Measurements from ENCODE around the gene ST6GALNAC6. TPM values are rescaled to one million over a fixed set of nuclear protein-coding genes. Genes with fewer than 3 reads are reported as not detected.

ST6GALNAC6 gene
- total and polyA plus RNA-seq, 2 donors (not counting 1 experiment from before 2014, with no cell fraction given), result 68.0 to 126 TPM

DNA sequence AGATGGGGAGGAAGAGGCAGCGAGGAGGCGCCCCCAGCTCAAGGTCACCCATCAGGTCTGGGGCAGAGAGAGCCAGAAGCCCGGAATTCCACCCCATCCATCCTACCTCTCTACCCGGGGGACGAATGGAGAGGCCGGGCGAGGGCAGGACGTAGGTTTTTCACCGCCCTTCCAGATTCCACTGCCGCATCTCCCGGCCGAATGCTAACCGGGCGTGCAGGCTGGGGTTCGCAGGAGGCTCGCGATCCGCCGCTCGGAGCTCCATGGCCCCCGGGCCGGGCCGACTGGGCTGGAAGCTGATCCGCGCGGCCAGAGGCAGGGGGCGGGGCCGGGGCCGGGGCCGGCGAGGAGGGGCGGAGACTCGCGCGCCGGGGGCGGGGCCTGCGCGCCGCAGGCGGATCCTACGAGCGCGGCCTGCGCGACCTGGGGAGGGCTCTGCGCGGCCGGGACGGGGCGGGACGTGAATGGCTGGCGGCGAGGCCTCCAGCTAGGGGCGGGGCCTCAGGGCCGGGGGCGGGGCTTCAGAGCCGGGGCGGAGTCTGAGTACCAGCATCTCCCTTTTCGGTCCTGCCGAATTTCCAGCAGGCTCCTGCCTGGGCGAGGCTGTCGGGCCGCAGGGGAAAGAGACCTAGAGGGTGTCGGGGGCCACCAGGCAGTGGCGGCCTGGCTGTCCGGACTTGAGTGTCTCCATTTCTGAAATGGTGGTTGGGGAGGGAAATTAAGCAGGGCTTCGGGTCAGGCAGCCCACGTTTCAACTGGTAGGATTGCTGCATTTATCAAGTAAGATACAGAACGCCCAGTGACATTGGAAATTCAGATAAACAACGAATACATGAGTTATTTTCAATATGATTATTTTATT, 17.5 kb upstream of the ST6GALNAC6 start, which contains the start of gene ST6GALNAC4:
ST6GALNAC4 (minus strand) TSS at position 322 of the 862 bp plus-strand sequence. CDS start 622 bp downstream, outside the sequence.
- Histone ChIP-seq H4K20me1 (ENCODE audit: control insufficient read depth, insufficient read depth, low read length, poor library complexity, severe bottlenecking) (no peaks in the 10 kb centered on the region), H3K27me3 (replicated peaks in 1 of 4; ENCODE audit: control extremely low read depth in 1 of 4, control insufficient read depth in 3 of 4, insufficient read depth in 4 of 4, low read length in 3 of 4) (peaks cover 0 to 2% (median 0%) of the 10 kb centered on the region in 4 experiments), H3K4me2 (replicated peaks; ENCODE audit: low read depth, low read length, poor library complexity, severe bottlenecking) (peak within 1 kb of the TSS; percentile 100), H3K4me3 (ENCODE audit: control extremely low read depth in 1 of 5, extremely low read depth in 1 of 5, insufficient read depth in 1 of 5, low read depth in 2 of 5, low read length in 4 of 5) (peak within 1 kb of the TSS; percentile 71 to 99 (median 79)), H3K79me2 (ENCODE audit: control insufficient read depth, insufficient read depth, low read length) (peaks cover 70% of the 10 kb centered on the region), H3K9ac (ENCODE audit: low read length) (peak within 1 kb of the TSS; percentile 97), H3K27ac (ENCODE audit: low read length in 2 of 2) (peak within 1 kb of the TSS; percentile 89 to 91), H3K4me1 (ENCODE audit: control insufficient read depth in 2 of 2, insufficient read depth in 2 of 2, low read length in 2 of 2) (peaks cover 44 to 77% of the 10 kb centered on the region in 2 donors), H3K9me3 (ENCODE audit: control extremely low read depth in 1 of 3, control insufficient read depth in 2 of 3, insufficient read depth in 1 of 3, low read length in 2 of 3) (no peaks in the 10 kb centered on the region), H3K36me3 (replicated peaks in 1 of 2; ENCODE audit: control extremely low read depth in 1 of 2, control insufficient read depth in 1 of 2, extremely low read depth in 1 of 2, insufficient read depth in 2 of 2, low read length in 1 of 2) (peaks cover 0 to 23% of the 10 kb centered on the region in 2 experiments), H2AFZ (ENCODE audit: insufficient read depth, low read depth, low read length, poor library complexity, severe bottlenecking) (peak within 1 kb of the TSS; percentile 68)
- H3K9me3 Mint-ChIP-seq (ENCODE audit: insufficient read depth), result no peaks in the 10 kb centered on the region
- CTCF ChIA-PET, result interaction anchor here (0.6 to 17.3 kb wide), 13 partner anchors 12 to 182 kb away, joined by 3 to 237 read pairs (median 5); partner anchors contain the start of genes CDK9, SH2D3C and TOR2A
- intact Hi-C loops (cut with micrococcal nuclease), result loop anchor here (1.0 to 5.0 kb wide), 11 partner anchors 11 to 692 kb away; partner anchors contain the start of genes FPGS, PIP5KL1, ST6GALNAC6 and STXBP1
- 1% methylated on average over 67 of the region's 71 CpGs for WGBS (ENCODE audit: insufficient coverage)
- peak within 1 kb of the TSS; percentile 94 for H3K4me3 Mint-ChIP-seq
- peaks cover 68% of the 10 kb centered on the region for H3K4me1 Mint-ChIP-seq
- no peaks in the 10 kb centered on the region for H3K27me3 Mint-ChIP-seq
- POLR2A ChIA-PET, result interaction anchor here (0.7 to 6.4 kb wide), 11 partner anchors 15 to 212 kb away, joined by 3 to 228 read pairs (median 5); partner anchors contain the start of genes CDK9, ENG, ST6GALNAC6 and TOR2A
- peak; percentile 82 for ATAC-seq (ENCODE audit: low read depth)
- peak within 1 kb of the TSS; percentile 98 for H3K27ac Mint-ChIP-seq
- peak; percentile 95 for DNase-seq
- TF ChIP-seq, protein P1, sequence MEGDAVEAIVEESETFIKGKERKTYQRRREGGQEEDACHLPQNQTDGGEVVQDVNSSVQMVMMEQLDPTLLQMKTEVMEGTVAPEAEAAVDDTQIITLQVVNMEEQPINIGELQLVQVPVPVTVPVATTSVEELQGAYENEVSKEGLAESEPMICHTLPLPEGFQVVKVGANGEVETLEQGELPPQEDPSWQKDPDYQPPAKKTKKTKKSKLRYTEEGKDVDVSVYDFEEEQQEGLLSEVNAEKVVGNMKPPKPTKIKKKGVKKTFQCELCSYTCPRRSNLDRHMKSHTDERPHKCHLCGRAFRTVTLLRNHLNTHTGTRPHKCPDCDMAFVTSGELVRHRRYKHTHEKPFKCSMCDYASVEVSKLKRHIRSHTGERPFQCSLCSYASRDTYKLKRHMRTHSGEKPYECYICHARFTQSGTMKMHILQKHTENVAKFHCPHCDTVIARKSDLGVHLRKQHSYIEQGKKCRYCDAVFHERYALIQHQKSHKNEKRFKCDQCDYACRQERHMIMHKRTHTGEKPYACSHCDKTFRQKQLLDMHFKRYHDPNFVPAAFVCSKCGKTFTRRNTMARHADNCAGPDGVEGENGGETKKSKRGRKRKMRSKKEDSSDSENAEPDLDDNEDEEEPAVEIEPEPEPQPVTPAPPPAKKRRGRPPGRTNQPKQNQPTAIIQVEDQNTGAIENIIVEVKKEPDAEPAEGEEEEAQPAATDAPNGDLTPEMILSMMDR (IDR thresholded peaks at IDR 0.05), result no peak
- no peak for TF ChIP-seq EZH2 (IDR thresholded peaks at IDR 0.05; ENCODE audit: borderline replicate concordance, insufficient read depth, low read depth, low read length, poor library complexity, severe bottlenecking)

Data from B cell (primary cell).